Activated B cell treated with CpG ODN at 0.5 μM for 24 hours (primary cell): ENCODE results near the gene PDPN. TPM values are rescaled to one million over a fixed set of nuclear protein-coding genes. Genes with fewer than 3 reads are reported as not detected.

Source experiments
- ATAC-seq: fragments of 200-7000 bp; cut with Tn5 transposase; one replicate; pipeline ENCODE4 v1.10.0; 2021; ENCODE audit warnings: low read depth, mild to moderate bottlenecking, moderate library complexity
- CTCF ChIA-PET: fragments of 350-600 bp; sonication (Branson Sonifier 250); formaldehyde crosslinking; loops from one replicate; lab custom pipeline; 2021; ENCODE audit warnings: antibody characterized with exemption; lab: Charles Lee
- POLR2A ChIA-PET: fragments of 350-600 bp; sonication (Branson Sonifier 250); formaldehyde crosslinking; loops from one replicate; lab custom pipeline; 2021; ENCODE audit warnings: antibody characterized with exemption; lab: Charles Lee
- DNase-seq: peaks from one replicate; pipeline ENCODE4 v3.0.0; 2022
- H3K27ac Mint-ChIP-seq: one replicate; pipeline ENCODE4 v1.8.0; 2020; ENCODE audit warnings: mixed read lengths
- H3K27me3 Mint-ChIP-seq: one replicate; pipeline ENCODE4 v1.8.0; 2021; ENCODE audit warnings: mixed read lengths
- H3K36me3 Mint-ChIP-seq: one replicate; pipeline ENCODE4 v1.8.0; 2021; ENCODE audit warnings: low read depth, mixed read lengths
- H3K4me1 Mint-ChIP-seq: one replicate; pipeline ENCODE4 v1.8.0; 2021; ENCODE audit warnings: mixed read lengths
- H3K4me3 Mint-ChIP-seq: one replicate; pipeline ENCODE4 v1.8.0; 2020; ENCODE audit warnings: mild to moderate bottlenecking, mixed read lengths
- H3K9me3 Mint-ChIP-seq: one replicate; pipeline ENCODE4 v1.8.0; 2020; ENCODE audit warnings: mixed read lengths
- intact Hi-C: fragments of 100-400 bp; cut with micrococcal nuclease; formaldehyde crosslinking; loops from one replicate; pipeline ENCODE4 v1.15.1; 2024
- total RNA-seq: library from RNA; stranded (reverse); gene quantifications from 2 replicates; pipeline ENCODE4 v1.2.3, GENCODE V29; 2022
- TF ChIP-seq, protein P1 (sequence below): fragments of 200-600 bp; IDR thresholded peaks from one replicate; pipeline ENCODE4 v1.8.0; 2022; ENCODE audit warnings: antibody characterized with exemption, mild to moderate bottlenecking

The PDPN gene
- total RNA-seq, 1 donor from 2014 or later = not detected

DNA sequence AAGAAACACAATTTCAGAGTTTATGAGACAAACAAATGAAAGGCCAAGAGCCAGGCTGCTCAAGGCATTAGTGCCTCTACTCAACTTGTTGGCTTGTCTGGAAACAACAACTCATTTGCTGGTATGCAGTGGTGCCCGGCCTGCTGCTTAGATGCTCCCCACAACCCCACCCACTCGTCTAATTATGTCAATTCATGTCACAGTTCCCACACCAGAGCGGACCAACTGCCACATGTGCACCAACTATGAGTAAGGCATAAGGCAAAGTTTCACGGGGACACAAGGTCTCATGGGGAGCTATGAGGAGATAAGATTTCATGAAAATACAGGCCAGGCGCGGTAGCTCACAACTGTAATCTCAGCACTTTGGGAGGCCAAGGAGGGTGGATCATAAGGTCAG, 35.4 kb upstream of the PDPN start:
- no peak overlapping the region for H3K27ac Mint-ChIP-seq
- ChIA-PET POLR2A (no interaction called here), CTCF (no interaction called here)
- H3K27me3 Mint-ChIP-seq = peaks cover 22% of the 10 kb centered on the region
- no peak for ATAC-seq
- intact Hi-C loops = no loop called here
- DNase-seq = no peak
- no peaks in the 10 kb centered on the region for H3K36me3 Mint-ChIP-seq
- no peaks in the 10 kb centered on the region for H3K9me3 Mint-ChIP-seq
- H3K4me1 Mint-ChIP-seq = no peaks in the 10 kb centered on the region
- no peak overlapping the region for H3K4me3 Mint-ChIP-seq
- TF ChIP-seq, protein P1, sequence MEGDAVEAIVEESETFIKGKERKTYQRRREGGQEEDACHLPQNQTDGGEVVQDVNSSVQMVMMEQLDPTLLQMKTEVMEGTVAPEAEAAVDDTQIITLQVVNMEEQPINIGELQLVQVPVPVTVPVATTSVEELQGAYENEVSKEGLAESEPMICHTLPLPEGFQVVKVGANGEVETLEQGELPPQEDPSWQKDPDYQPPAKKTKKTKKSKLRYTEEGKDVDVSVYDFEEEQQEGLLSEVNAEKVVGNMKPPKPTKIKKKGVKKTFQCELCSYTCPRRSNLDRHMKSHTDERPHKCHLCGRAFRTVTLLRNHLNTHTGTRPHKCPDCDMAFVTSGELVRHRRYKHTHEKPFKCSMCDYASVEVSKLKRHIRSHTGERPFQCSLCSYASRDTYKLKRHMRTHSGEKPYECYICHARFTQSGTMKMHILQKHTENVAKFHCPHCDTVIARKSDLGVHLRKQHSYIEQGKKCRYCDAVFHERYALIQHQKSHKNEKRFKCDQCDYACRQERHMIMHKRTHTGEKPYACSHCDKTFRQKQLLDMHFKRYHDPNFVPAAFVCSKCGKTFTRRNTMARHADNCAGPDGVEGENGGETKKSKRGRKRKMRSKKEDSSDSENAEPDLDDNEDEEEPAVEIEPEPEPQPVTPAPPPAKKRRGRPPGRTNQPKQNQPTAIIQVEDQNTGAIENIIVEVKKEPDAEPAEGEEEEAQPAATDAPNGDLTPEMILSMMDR = no peak

- H3K4me1 Mint-ChIP-seq = no peaks in the 10 kb centered on the region
- TF ChIP-seq, protein P1 = no peak
- POLR2A ChIA-PET = no interaction called here
- no peak overlapping the region for H3K4me3 Mint-ChIP-seq
- H3K27me3 Mint-ChIP-seq = peaks cover 24% of the 10 kb centered on the region
- no peak for ATAC-seq
- intact Hi-C loops = no loop called here
- no peak overlapping the region for H3K27ac Mint-ChIP-seq
- CTCF ChIA-PET = no interaction called here
- H3K36me3 Mint-ChIP-seq = no peaks in the 10 kb centered on the region
- no peak for DNase-seq
- no peaks in the 10 kb centered on the region for H3K9me3 Mint-ChIP-seq
Observed at GRCh38 chr1:13549021-13549420, 34.6 kb upstream of the PDPN start.

DNA sequence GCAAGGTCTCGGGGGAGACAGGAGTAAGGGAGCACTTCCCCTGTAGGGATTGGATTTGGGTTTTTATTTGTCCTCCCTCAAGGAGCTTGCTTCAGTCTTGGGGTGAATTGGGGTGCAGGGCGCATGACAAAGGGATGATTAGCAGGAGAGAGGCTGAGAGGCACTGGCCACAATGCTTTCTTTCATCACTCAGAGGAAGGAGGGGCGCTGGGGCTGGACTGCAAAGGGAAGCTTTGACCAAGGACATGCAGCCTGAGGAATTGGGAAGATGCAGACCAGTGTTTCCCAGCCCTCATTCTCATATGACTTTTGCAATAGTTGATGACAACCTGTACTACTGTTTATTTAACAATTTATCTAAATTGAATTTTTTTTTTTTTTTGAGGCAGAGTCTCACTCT, 34.1 kb upstream of the PDPN start:
- TF ChIP-seq, protein P1 = no peak
- H3K27me3 Mint-ChIP-seq = peaks cover 24% of the 10 kb centered on the region
- POLR2A ChIA-PET = no interaction called here
- no peak overlapping the region for H3K27ac Mint-ChIP-seq
- no peaks in the 10 kb centered on the region for H3K4me1 Mint-ChIP-seq
- CTCF ChIA-PET = no interaction called here
- no peak overlapping the region for H3K4me3 Mint-ChIP-seq
- intact Hi-C loops = no loop called here
- no peak for ATAC-seq
- no peak for DNase-seq
- no peaks in the 10 kb centered on the region for H3K36me3 Mint-ChIP-seq
- H3K9me3 Mint-ChIP-seq = no peaks in the 10 kb centered on the region

DNA sequence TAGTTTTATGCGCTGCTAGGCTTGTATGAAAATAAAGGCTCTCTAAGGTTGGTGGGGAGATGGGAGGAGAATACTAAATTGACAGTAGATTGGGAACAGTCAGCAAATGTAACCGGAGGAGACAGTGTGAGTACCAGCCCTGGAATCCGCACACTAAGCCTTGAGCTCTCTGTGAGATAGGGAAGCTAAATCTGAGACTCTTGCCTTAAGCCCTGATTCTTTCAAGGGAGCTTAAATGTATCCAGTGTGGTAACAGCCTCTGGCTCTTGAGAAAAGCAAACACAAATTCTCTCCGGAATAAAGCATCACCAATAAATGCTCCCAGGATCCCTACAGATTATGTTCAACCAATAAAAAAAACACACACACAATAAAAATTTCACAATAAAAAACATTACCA, 33.0 kb upstream of the PDPN start:
- Mint-ChIP-seq H3K9me3 (no peaks in the 10 kb centered on the region), H3K4me3 (no peak overlapping the region), H3K4me1 (no peaks in the 10 kb centered on the region), H3K27ac (no peak overlapping the region), H3K27me3 (peaks cover 24% of the 10 kb centered on the region), H3K36me3 (no peaks in the 10 kb centered on the region)
- POLR2A ChIA-PET = no interaction called here
- ATAC-seq (no peak), DNase-seq (no peak)
- CTCF ChIA-PET = no interaction called here
- intact Hi-C loops = no loop called here
- TF ChIP-seq, protein P1 = no peak

DNA sequence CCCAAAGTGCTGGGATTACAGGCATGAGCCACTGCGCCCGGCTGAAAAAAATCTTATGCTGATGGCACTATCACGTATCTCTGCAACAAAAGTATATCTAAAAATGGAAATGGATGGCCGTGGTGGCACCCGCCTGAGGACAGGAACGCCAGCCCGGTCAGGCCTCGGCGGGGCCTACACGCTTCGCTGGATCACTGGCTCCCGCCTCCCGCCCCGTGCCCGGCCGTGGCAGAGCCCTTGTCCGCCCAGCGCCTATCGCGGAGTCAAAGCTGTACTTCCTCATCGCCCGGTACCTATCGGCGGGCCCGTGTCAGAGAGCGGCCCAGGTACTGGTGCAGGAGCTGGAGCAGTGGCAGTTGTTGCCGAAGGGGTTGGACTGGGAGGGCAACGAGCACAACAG, 28.8 kb upstream of the PDPN start:
- TF ChIP-seq, protein P1 = no peak
- DNase-seq (no peak), ATAC-seq (no peak)
- Mint-ChIP-seq H3K4me1 (no peaks in the 10 kb centered on the region), H3K36me3 (no peaks in the 10 kb centered on the region), H3K27me3 (peaks cover 9% of the 10 kb centered on the region), H3K27ac (no peak overlapping the region), H3K4me3 (no peak overlapping the region), H3K9me3 (no peaks in the 10 kb centered on the region)
- ChIA-PET CTCF (no interaction called here), POLR2A (no interaction called here)
- intact Hi-C loops = no loop called here
